SU-DHL-6 (cell line): Measurements from ENCODE around the gene CLTRN.
"Not testable (repeated sequence)": the region's sequence is repeated elsewhere in the genome, so short reads cannot be mapped to it uniquely, and the experiment has no call there.

ENCODE experiments used
- H2AFZ ChIP-seq: fragments of 200-600 bp; sonication (generic); 2 replicates; pipeline ENCODE4 v1.6.1; 2014; ENCODE audit warnings: low read depth, mild to moderate bottlenecking, moderate library complexity, mixed read lengths, antibody characterized with exemption, low read length; ENCODE audit not compliant: severe bottlenecking
- H3F3A ChIP-seq: fragments of 200-600 bp; shearing (Covaris generic); 2 replicates; pipeline ENCODE4 v1.6.0; 2016; ENCODE audit warnings: antibody characterized with exemption, mild to moderate bottlenecking; ENCODE audit not compliant: insufficient read depth
- H3K27ac ChIP-seq: fragments of 200-600 bp; sonication (generic); 2 replicates; pipeline ENCODE4 v1.5.1; 2016; ENCODE audit warnings: low read depth, mild to moderate bottlenecking, low read length, moderate library complexity, mixed read lengths
- H3K27me3 ChIP-seq: fragments of 200-600 bp; sonication (generic), shearing (Covaris generic); 2 replicates; pipeline ENCODE4 v1.6.0; 2014; ENCODE audit warnings: mild to moderate bottlenecking, low read length
- H3K36me3 ChIP-seq: fragments of 200-600 bp; sonication (generic); 2 replicates; pipeline ENCODE4 v1.6.1; 2014; ENCODE audit warnings: mild to moderate bottlenecking, low read length, mixed read lengths
- H3K4me2 ChIP-seq: fragments of 300-600, 200-600 bp; shearing (Covaris generic), sonication (generic); 2 replicates; pipeline ENCODE4 v1.6.0; 2014; ENCODE audit warnings: low read length, low read depth, mild to moderate bottlenecking; ENCODE audit not compliant: poor library complexity, severe bottlenecking
- H3K4me3 ChIP-seq: fragments of 200-600 bp; sonication (generic); 2 replicates; pipeline ENCODE4 v1.5.1; 2014; ENCODE audit warnings: antibody characterized with exemption, low read length, mild to moderate bottlenecking, mixed read lengths; ENCODE audit not compliant: insufficient read depth, poor library complexity, severe bottlenecking
- H3K79me2 ChIP-seq: fragments of 200-600 bp; sonication (generic); 2 replicates; pipeline ENCODE4 v1.6.1; 2014; ENCODE audit warnings: mild to moderate bottlenecking, low read length, moderate library complexity; ENCODE audit not compliant: insufficient read depth
- H3K9ac ChIP-seq: fragments of 200-600 bp; sonication (generic); 2 replicates; pipeline ENCODE4 v1.7.0; 2014; ENCODE audit warnings: mild to moderate bottlenecking, low read length
- H3K9me2 ChIP-seq: fragments of 200-600 bp; sonication (generic); replicated peaks from 2 replicates; pipeline ENCODE4 v1.6.1; 2014; ENCODE audit warnings: low read length; ENCODE audit not compliant: insufficient read depth
- H3K9me3 ChIP-seq: fragments of 200-600 bp; sonication (generic); 2 replicates; pipeline ENCODE4 v1.6.1; 2014; ENCODE audit warnings: low read length, mixed read lengths; ENCODE audit not compliant: insufficient read depth
- H4K20me1 ChIP-seq: fragments of 200-600 bp; sonication (generic); 2 replicates; pipeline ENCODE4 v1.6.1; 2014; ENCODE audit warnings: low read depth, mild to moderate bottlenecking, antibody characterized with exemption, low read length, moderate library complexity, mixed read lengths
- CTCF ChIP-seq: fragments of 200-600 bp; sonication (generic); IDR thresholded peaks from one replicate; pipeline ENCODE4 v1.5.1; 2017; ENCODE audit warnings: antibody characterized with exemption, mild to moderate bottlenecking, low read length, moderate library complexity; ENCODE audit not compliant: insufficient read depth, poor library complexity, severe bottlenecking
- EZH2phosphoT487 ChIP-seq: fragments of 200-600 bp; sonication (generic), shearing (Covaris generic); conservative IDR thresholded peaks from 2 replicates; pipeline ENCODE4 v1.6.1; 2018; ENCODE audit warnings: mild to moderate bottlenecking, antibody characterized with exemption, low read length, moderate library complexity, mixed read lengths

Gene CLTRN

GRCh38 chrX:15664487-15665444 is at the start of gene CLTRN:
TSS of gene CLTRN (minus strand) at chrX:15664805. CDS start at chrX:15664775, 30 bp downstream.
- no peak within 1 kb of the TSS for H3K27ac ChIP-seq
- no peak within 1 kb of the TSS for H3K4me2 ChIP-seq
- no peaks in the 10 kb centered on the region for H3K79me2 ChIP-seq
- no peaks in the 10 kb centered on the region for H3F3A ChIP-seq
- no peak within 1 kb of the TSS for H2AFZ ChIP-seq
- H3K36me3 ChIP-seq: no peaks in the 10 kb centered on the region
- no peaks in the 10 kb centered on the region for H3K9me2 ChIP-seq
- H3K9me3 ChIP-seq: no peaks in the 10 kb centered on the region
- no peaks in the 10 kb centered on the region for H4K20me1 ChIP-seq
- TF ChIP-seq EZH2phosphoT487 (no peak), CTCF (no peak)
- no peak within 1 kb of the TSS for H3K9ac ChIP-seq
- H3K27me3 ChIP-seq: no peaks in the 10 kb centered on the region
- no peak within 1 kb of the TSS for H3K4me3 ChIP-seq

GRCh38 chrX:15704273-15704672 is 39.7 kb upstream of the CLTRN start:
- not testable (repeated sequence) for H3K79me2 ChIP-seq, H3K36me3 ChIP-seq, H3K4me3 ChIP-seq, H3K27me3 ChIP-seq, H3K9me2 ChIP-seq, H2AFZ ChIP-seq, H3K27ac ChIP-seq, H4K20me1 ChIP-seq, H3K9ac ChIP-seq, H3K4me2 ChIP-seq, H3F3A ChIP-seq, H3K9me3 ChIP-seq

GRCh38 chrX:15703809-15704208 is 39.2 kb upstream of the CLTRN start:
- H3K36me3 ChIP-seq, H3K27ac ChIP-seq, H3K9me2 ChIP-seq, H3F3A ChIP-seq, H3K4me3 ChIP-seq, H3K9me3 ChIP-seq, H3K9ac ChIP-seq, H3K4me2 ChIP-seq, H3K27me3 ChIP-seq, H2AFZ ChIP-seq, H4K20me1 ChIP-seq, H3K79me2 ChIP-seq: not testable (repeated sequence)

- no peaks in the 10 kb centered on the region for H3K36me3 ChIP-seq
- H3F3A ChIP-seq: no peaks in the 10 kb centered on the region
- TF ChIP-seq CTCF (no peak), EZH2phosphoT487 (no peak)
- no peak overlapping the region for H3K9ac ChIP-seq
- no peak overlapping the region for H3K4me3 ChIP-seq
- no peak overlapping the region for H2AFZ ChIP-seq
- no peak overlapping the region for H3K4me2 ChIP-seq
- H3K79me2 ChIP-seq: no peaks in the 10 kb centered on the region
- H4K20me1 ChIP-seq: no peaks in the 10 kb centered on the region
- no peak overlapping the region for H3K27ac ChIP-seq
- no peaks in the 10 kb centered on the region for H3K27me3 ChIP-seq
- H3K9me2 ChIP-seq: no peaks in the 10 kb centered on the region
- no peaks in the 10 kb centered on the region for H3K9me3 ChIP-seq
These were observed 38.1 kb upstream of the CLTRN start for GRCh38 chrX:15702488-15703371.
